ENCODE results near the gene SEL1L.
"Not testable (repeated sequence)": the region's sequence is repeated elsewhere in the genome, so short reads cannot be mapped to it uniquely, and the experiment has no call there.

SEL1L gene

GRCh38 chr14:81473456-81474147, 60.1 kb downstream of the SEL1L start:
- no peak for DNase-seq

- no peak for DNase-seq
Measured at GRCh38 chr14:81472096-81472800, 61.4 kb downstream of the SEL1L start.

GRCh38 chr14:81471062-81471461, 62.6 kb downstream of the SEL1L start:
- no peak for DNase-seq

- not testable (repeated sequence) for DNase-seq
Measured at GRCh38 chr14:81470557-81470826, 63.2 kb downstream of the SEL1L start.

GRCh38 chr14:81466854-81467253, 66.8 kb downstream of the SEL1L start:
- no peak for DNase-seq

GRCh38 chr14:81465507-81466228, 68.0 kb downstream of the SEL1L start:
- DNase-seq: no peak

GRCh38 chr14:81465003-81465392, 68.7 kb downstream of the SEL1L start:
- DNase-seq: not testable (repeated sequence)

- DNase-seq: peak; percentile 3
Measured at GRCh38 chr14:81464253-81465002, 69.2 kb downstream of the SEL1L start.

GRCh38 chr14:81462356-81462755, 71.3 kb downstream of the SEL1L start:
- DNase-seq: not testable (repeated sequence)

- no peak for DNase-seq
Measured at GRCh38 chr14:81459912-81460311, 73.7 kb downstream of the SEL1L start.

GRCh38 chr14:81458352-81458751, 75.3 kb downstream of the SEL1L start:
- DNase-seq: no peak

- DNase-seq: no peak
Measured at GRCh38 chr14:81455390-81455789, 78.3 kb downstream of the SEL1L start.

- no peak for DNase-seq
Measured at GRCh38 chr14:81454572-81455218, 79.0 kb downstream of the SEL1L start.

GRCh38 chr14:81453166-81453766, 80.4 kb downstream of the SEL1L start:
- DNase-seq: no peak

GRCh38 chr14:81452341-81453133, 81.1 kb downstream of the SEL1L start:
- DNase-seq: no peak

GRCh38 chr14:81450976-81451375, 82.7 kb downstream of the SEL1L start:
- no peak for DNase-seq

- peak; percentile 1 for DNase-seq
Measured at GRCh38 chr14:81450100-81450531, 83.5 kb downstream of the SEL1L start.

- no peak for DNase-seq
Measured at GRCh38 chr14:81449576-81449975, 84.1 kb downstream of the SEL1L start.

GRCh38 chr14:81449114-81449513, 84.5 kb downstream of the SEL1L start:
- DNase-seq: no peak

- no peak for DNase-seq
Measured at GRCh38 chr14:81447021-81447764, 86.5 kb downstream of the SEL1L start.

Measured in GOT3 (cell line).